Prostate gland (tissue), 2 donors: Measurements from ENCODE around the gene ZNF341. TPM values are rescaled to one million over a fixed set of nuclear protein-coding genes. Genes with fewer than 3 reads are reported as not detected.

Source experiments
- DNase-seq: peaks from one replicate; pipeline ENCODE4 v3.0.0-alpha.2; 2019; ENCODE audit warnings: low spot score
- H3K27ac ChIP-seq, 2 donors: fragments of 200-600 bp; sonication (generic); 2 replicates each; pipeline ENCODE4 v1.5.1; 2017 to 2019
- H3K27me3 ChIP-seq: fragments of 200-600 bp; sonication (generic); replicated peaks from 2 replicates; pipeline ENCODE4 v1.5.1; 2019; ENCODE audit not compliant: insufficient read depth
- H3K36me3 ChIP-seq, 2 donors: fragments of 200-600 bp; sonication (generic); 1 replicate in 1 of 2; 2 replicates in 1 of 2; pipeline versions ENCODE4 v1.5.1 to v1.8.1; 2017 to 2019
- H3K4me1 ChIP-seq: fragments of 200-600 bp; sonication (generic); replicated peaks from 2 replicates; pipeline ENCODE4 v1.5.1; 2019
- H3K4me3 ChIP-seq, 2 donors: fragments of 200-600 bp; sonication (generic); 2 replicates each; pipeline ENCODE4 v1.5.1; 2017 to 2019
- H3K9me3 ChIP-seq: fragments of 200-600 bp; sonication (generic); 2 replicates; pipeline ENCODE4 v1.5.1; 2017
- POLR2A ChIP-seq: fragments of 450-650 bp; IDR thresholded peaks from one replicate; pipeline ENCODE4 v1.6.1; 2016; ENCODE audit warnings: antibody characterized with exemption, mild to moderate bottlenecking
- POLR2AphosphoS5 ChIP-seq: sonication (generic); formaldehyde crosslinking; IDR thresholded peaks from one replicate; pipeline ENCODE4 v1.6.1; 2017; ENCODE audit warnings: antibody characterized with exemption
- WGBS: methylation state at CpG from one replicate; pipeline ENCODE4 v1.1.5; 2018; 5-methylcytosine and 5-hydroxymethylcytosine counted together
- intact Hi-C: fragments of 100-400 bp; cut with DNase I; formaldehyde crosslinking; loops from one replicate; pipeline ENCODE4 v1.14.2; 2022
- total RNA-seq, 2 donors: library from RNA; depleted of rRNA; stranded (reverse); fragments of >200 nt; gene quantifications; one replicate each; pipeline ENCODE4 v1.1.0, GENCODE V29; 2016
- TF ChIP-seq, protein P1 (sequence below), 4 experiments: fragments of 200-600 bp in 2 of 4; fragments of 450-650 bp in 2 of 4; sonication (generic) in 2 of 4; IDR thresholded peaks; 1 replicate in 3 of 4; 2 replicates in 1 of 4; pipeline ENCODE4 v1.5.1; 2016 to 2019; ENCODE audit warnings: antibody characterized with exemption in 4 of 4, mild to moderate bottlenecking in 2 of 4, moderate library complexity in 2 of 4

The ZNF341 gene
- total RNA-seq, 2 donors from 2014 or later = 2.8 to 7.0 TPM

- Histone ChIP-seq H3K4me3 (no peak overlapping the region), H3K4me1 (peaks cover 33% of the 10 kb centered on the region), H3K27ac (peak overlapping the region; percentile 77 to 86), H3K36me3 (no peaks in the 10 kb centered on the region), H3K27me3 (no peaks in the 10 kb centered on the region), H3K9me3 (no peaks in the 10 kb centered on the region)
- 40% methylated on average over 9 of the region's 9 CpGs for whole genome bisulfite sequencing
- intact Hi-C loops = no loop called here
- DNase-seq = no peak
- TF ChIP-seq POLR2AphosphoS5 = no peak
- TF ChIP-seq, protein P1, sequence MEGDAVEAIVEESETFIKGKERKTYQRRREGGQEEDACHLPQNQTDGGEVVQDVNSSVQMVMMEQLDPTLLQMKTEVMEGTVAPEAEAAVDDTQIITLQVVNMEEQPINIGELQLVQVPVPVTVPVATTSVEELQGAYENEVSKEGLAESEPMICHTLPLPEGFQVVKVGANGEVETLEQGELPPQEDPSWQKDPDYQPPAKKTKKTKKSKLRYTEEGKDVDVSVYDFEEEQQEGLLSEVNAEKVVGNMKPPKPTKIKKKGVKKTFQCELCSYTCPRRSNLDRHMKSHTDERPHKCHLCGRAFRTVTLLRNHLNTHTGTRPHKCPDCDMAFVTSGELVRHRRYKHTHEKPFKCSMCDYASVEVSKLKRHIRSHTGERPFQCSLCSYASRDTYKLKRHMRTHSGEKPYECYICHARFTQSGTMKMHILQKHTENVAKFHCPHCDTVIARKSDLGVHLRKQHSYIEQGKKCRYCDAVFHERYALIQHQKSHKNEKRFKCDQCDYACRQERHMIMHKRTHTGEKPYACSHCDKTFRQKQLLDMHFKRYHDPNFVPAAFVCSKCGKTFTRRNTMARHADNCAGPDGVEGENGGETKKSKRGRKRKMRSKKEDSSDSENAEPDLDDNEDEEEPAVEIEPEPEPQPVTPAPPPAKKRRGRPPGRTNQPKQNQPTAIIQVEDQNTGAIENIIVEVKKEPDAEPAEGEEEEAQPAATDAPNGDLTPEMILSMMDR (IDR thresholded peaks at IDR 0.05) = no peak
- no peak for TF ChIP-seq POLR2A
Observed at GRCh38 chr20:33828326-33828844, 96.6 kb downstream of the ZNF341 start.

- WGBS = 26% methylated on average over 3 of the region's 3 CpGs
Observed at GRCh38 chr20:33828967-33829560, 97.3 kb downstream of the ZNF341 start.

DNA sequence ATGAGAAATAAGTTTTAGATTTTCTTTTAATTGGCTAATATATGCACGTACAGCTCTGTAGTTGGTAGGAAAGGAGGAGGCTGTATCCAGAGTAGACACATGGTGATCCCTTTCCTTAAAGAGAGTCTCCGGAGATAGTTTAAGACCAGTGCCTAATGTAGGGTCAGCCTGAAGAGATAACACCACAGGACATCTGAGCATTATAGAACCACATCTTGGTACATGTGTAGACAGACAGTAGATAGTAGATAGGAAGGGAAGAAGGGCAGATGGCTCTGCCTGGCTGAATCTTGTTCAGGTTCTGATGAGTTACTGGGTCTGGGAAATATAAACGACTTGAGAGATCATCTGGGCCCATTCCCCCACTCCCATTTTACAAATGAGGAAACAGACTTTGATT lies 97.8 kb downstream of the ZNF341 start:
- H3K27ac ChIP-seq = peak overlapping the region; percentile 77 to 86
- peaks cover 33% of the 10 kb centered on the region for H3K4me1 ChIP-seq
- intact Hi-C loops = no loop called here
- WGBS = 74% methylated on average over 3 of the region's 3 CpGs
- no peak overlapping the region for H3K4me3 ChIP-seq
- no peak for TF ChIP-seq POLR2A
- TF ChIP-seq, protein P1 (IDR thresholded peaks at IDR 0.05) = no peak
- TF ChIP-seq POLR2AphosphoS5 = no peak
- no peaks in the 10 kb centered on the region for H3K27me3 ChIP-seq
- no peaks in the 10 kb centered on the region for H3K9me3 ChIP-seq
- no peak for DNase-seq
- no peaks in the 10 kb centered on the region for H3K36me3 ChIP-seq

More at GRCh38 chr20:33828967-33829560, 97.3 kb downstream of the ZNF341 start:
- Histone ChIP-seq H3K9me3 (no peaks in the 10 kb centered on the region), H3K36me3 (no peaks in the 10 kb centered on the region), H3K27ac (peak overlapping the region; percentile 77 to 86), H3K4me3 (no peak overlapping the region), H3K4me1 (peaks cover 33% of the 10 kb centered on the region), H3K27me3 (no peaks in the 10 kb centered on the region)
- TF ChIP-seq POLR2AphosphoS5 (peak; percentile 8), POLR2A (no peak)
- no peak for DNase-seq
- intact Hi-C loops = no loop called here

DNA sequence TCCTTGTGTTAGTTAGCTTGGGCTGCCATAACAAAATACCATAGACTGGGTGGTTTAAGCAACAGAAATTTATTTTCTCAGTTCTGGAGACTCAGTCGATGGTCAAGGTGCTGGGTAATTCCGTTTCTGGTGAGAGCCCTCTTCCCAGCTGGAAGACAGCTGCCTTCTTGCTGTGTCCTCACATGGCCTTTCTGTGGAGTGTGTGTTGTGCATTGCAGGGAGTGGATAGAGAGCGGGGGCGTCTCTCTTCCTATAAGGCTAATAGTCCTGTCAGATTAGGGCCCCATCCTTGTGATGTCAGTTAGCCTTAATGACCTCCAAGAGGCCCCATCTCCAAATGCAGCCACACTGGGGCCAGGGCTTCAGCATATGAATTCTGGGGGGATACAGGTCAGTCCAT lies 98.6 kb downstream of the ZNF341 start:
- WGBS = 72% methylated on average over 4 of the region's 4 CpGs
- Histone ChIP-seq H3K27ac (peak overlapping the region in 1 of 2 donors; percentile 86), H3K36me3 (no peaks in the 10 kb centered on the region), H3K9me3 (no peaks in the 10 kb centered on the region), H3K4me1 (peaks cover 31% of the 10 kb centered on the region), H3K27me3 (no peaks in the 10 kb centered on the region), H3K4me3 (no peak overlapping the region)
- intact Hi-C loops = no loop called here
- TF ChIP-seq POLR2AphosphoS5 (no peak), POLR2A (no peak)
- TF ChIP-seq, protein P1 (IDR thresholded peaks at IDR 0.05) = no peak
- DNase-seq = no peak

DNA sequence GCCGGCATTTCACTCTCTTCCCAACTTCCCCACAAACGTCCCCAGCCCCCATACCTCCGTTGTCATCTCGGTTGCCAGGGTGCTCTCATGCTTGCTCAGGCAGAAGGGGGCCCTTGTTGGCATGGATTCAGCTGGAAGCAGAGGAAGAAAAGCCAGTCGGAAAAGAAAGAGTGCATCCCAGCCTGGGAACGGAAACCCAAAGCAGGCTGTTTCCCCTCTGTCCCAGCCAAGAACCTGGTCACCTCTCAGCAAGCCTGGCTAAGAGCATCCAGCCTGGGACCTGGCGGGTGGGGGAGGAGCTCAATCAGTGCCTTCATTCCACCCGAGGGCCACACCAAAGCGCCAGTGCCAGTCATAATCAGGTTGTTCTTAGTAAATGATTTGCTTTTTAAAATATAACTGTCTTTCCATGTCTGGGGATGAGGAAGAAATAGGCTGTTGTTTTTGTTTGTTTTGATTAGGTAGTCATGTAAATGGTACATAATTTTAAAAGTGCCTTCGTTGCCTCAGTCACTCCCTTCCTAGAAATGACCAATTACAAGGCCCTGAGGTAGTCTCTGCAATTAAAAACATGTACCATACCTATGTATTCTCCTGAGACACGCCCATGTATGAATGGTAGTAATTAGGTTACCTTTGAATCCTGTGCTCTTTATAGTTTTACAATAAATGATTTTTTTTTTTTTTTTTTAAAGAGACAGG lies 100.5 kb downstream of the ZNF341 start:
- H3K4me3 ChIP-seq = no peak overlapping the region
- intact Hi-C loops = no loop called here
- no peaks in the 10 kb centered on the region for H3K36me3 ChIP-seq
- no peak for DNase-seq
- no peak overlapping the region for H3K27ac ChIP-seq
- WGBS = 30% methylated on average over 11 of the region's 11 CpGs
- H3K9me3 ChIP-seq = no peaks in the 10 kb centered on the region
- H3K4me1 ChIP-seq = peaks cover 16% of the 10 kb centered on the region
- no peaks in the 10 kb centered on the region for H3K27me3 ChIP-seq
- TF ChIP-seq, protein P1 (IDR thresholded peaks at IDR 0.05) = no peak
- no peak for TF ChIP-seq POLR2A
- TF ChIP-seq POLR2AphosphoS5 = no peak
